GM19351 (cell line): ENCODE data around the gene CLINT1.

Experiments used
- ATAC-seq: cut with Tn5 transposase; IDR thresholded peaks from one replicate; pipeline ENCODE4 v1.9.1; 2021; ENCODE audit warnings: mild to moderate bottlenecking, moderate library complexity; ENCODE audit not compliant: unreplicated experiment

Gene CLINT1

DNA sequence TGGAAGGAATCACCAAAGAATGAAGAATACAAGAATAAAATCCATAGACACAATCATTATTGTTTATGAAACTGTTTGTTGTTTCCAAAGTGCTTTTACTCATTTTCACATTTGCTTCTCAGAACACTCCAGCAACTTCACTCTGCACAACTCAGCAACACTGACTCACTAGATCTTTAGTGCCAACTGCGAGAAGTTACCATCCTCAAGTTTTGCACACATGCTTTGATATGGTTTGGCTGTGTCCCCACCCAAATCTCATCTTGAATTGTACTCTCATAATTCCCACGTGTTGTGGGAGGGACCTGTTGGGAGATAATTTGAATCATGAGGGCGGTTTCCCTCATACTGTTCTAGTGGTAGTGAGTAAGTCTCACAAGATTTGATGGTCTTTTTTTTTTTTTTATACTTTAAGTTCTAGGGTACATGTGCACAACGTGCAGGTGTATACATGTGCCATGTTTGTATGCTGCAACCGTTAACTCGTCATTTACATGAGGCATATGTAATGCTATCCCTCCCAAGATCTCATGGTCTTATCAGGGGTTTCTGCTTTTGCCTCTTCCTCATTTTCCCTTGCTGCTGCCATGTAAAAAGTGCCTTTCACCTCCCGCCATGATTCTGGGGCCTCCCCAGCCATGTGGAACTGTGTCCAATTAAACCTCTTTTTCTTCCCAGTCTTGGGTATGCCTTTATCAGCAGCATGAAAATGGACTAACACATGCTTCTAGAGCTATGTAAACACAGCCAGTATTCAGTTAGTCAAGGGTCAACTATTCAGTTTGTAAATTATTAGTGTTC lies 36.9 kb downstream of the CLINT1 start:
- no peak for ATAC-seq

GRCh38 chr5:157821405-157821804 lies 37.5 kb downstream of the CLINT1 start:
- no peak for ATAC-seq

DNA sequence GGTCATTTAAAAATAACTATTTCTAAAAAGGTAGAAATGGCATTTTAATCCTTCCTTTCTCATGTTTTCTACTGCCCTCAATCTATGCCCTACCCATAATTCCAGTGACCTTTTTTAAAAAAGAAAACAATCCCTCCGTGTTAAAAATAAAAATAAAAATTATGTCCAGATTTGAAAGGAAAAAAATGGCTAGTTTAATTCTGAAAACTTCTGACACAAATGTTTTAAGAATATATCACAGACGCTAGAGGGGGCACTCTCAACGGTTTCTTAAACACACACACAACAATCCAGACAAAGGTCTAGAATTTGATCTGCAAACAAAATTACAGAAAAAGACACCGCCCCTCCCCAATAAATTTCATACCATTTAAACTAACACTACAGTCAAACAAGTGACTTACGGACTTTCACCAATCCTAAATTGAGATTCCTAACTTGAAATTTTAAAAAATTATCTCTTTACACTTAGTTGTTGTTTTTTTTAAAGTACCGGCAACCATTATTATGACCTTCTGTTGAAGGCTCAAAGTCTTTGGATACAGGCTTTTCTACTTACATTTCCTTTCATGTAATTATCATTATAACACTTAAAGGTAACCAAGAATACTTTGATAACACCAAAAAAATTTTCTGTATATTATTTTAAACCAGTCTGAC lies 38.2 kb downstream of the CLINT1 start:
- ATAC-seq = no peak

DNA sequence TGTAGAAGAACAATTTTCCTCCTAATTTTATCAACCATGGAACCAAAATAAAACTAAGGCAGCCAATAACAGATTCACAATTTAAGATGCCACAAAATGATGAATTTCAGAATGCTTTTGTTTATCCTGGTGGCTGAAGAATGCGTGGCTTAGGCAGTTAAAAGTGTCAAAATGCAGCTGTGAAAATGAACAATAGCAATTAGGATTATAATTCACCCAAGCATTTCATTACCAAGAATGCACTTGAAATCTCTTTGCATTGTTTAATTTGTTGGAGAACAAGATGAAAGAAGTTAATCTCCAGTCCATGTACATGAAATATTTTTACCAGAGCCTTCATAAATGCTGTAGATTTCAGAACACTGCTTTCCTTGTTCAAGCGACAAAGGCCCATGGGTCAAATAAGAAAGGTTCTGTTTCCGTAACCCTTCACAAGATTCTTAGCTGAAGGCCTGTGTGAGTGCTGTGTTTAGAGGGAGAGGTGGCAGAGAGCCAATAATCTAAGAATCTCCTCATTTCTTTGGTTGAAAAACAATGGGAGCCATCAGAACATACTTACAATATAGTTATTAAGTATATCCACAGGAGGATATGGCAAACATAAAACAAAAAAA lies 39.3 kb downstream of the CLINT1 start:
- ATAC-seq = no peak

- ATAC-seq = no peak
These were observed 40.6 kb downstream of the CLINT1 start for GRCh38 chr5:157818368-157818767.

GRCh38 chr5:157817928-157818327 lies 41.0 kb downstream of the CLINT1 start:
- no peak for ATAC-seq

- no peak for ATAC-seq
These were observed 41.6 kb downstream of the CLINT1 start for GRCh38 chr5:157817387-157817702.

DNA sequence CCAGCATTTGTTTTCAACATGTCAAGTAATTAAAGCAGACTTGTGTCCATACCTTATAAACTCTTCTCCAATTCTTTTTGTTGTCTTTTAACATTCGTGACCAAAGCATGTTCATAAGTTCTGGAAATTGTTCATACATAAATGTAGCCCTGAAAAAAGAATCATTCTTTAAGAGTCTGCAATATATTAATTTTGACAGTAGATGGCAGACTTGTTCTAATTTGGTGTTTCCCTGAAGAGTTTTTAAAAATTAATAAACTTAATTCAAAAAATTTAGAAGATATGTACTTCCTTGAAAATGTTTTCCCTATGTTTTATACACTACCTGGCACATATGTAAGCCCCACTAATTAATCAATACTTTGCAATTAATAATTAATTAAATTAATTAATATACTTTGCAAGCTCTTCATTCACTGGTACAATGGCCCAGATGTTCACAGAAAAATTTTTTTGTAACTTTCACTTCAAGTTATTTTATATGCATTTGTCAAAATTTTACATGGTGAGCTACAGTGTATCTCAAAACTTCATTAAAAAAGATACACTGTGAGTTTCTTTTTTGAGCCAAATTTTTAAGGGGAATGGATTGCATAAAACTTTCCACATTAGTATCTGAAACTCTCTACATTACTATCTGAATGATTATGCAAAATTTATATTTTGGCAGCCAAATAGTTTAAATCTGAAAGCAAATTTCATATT lies 42.1 kb downstream of the CLINT1 start:
- ATAC-seq = no peak

DNA sequence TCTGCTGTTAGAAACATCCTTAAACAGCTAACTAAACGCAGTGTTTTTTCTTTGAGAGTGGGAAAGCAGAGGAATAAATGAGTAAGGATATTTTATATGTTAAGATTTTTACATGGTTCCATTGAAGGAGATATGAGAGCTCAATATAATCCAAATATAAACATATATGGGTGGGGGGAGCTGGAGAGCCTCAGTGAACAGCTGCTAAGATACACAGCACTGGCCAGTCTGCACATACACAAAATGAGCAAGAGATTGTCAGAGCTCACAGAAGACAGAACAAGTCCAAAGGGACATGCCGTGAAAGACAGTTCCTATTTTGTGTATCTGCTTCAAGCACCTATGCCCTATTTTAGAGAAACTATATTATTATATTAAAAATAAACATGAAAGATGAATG lies 46.9 kb downstream of the CLINT1 start:
- ATAC-seq = no peak

GRCh38 chr5:157808043-157808442 lies 50.9 kb downstream of the CLINT1 start:
- no peak for ATAC-seq

DNA sequence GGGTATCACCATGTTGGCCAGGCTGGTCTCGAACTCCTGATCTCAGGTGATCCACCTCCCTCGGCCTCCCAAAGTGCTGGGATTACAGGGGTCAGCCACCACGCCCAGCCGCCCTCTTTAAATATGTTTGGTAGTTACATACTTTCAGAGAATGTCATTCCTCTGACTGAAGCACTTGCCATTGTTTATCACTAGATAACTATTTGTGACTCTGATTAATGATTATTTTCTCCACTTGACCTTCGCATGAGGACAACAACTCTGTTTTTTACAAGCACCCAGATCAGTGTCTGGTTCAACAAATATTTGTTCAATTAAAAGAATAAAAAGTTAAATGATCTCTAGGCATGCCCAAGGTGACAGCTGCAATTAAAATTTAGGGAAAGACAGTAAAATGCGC lies 56.2 kb downstream of the CLINT1 start:
- ATAC-seq = no peak

DNA sequence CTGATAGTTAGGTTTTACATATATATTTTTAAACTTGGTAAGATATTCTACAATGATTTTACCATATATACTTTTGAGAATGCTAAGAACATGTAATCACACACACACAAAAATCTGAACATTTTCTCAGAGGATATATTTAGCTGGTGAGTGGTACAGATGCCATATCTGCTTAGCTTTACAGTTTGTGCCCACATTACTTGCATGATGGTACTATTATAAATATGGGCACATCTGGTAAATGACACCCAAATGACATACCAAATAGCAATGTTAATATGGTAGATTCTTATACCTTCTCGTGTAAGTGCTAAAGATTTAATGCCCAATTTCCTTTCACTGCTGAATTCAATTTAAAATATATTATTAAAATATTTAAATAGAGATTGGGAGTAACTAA lies 58.8 kb downstream of the CLINT1 start:
- no peak for ATAC-seq

GRCh38 chr5:157799578-157799977 lies 59.4 kb downstream of the CLINT1 start:
- ATAC-seq = no peak

GRCh38 chr5:157793301-157793700 lies 65.6 kb downstream of the CLINT1 start:
- no peak for ATAC-seq

DNA sequence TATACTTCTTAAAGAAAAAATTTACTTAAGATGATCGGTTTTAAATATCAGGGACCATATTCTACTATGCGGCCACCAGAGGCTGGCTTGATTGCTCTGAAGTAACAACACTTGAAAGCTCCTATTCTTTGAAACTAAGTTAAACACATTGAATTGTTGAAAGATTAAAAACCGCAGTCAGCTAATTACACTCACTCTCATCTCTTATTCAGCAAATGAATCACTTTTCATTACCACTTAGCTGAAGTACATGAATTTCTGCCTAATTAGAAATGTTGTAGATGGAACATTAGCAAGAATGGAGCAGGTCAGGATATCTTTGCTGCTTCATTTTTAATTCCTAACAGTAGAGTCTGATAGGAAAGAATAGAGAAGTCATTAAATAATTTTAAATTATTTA lies 73.1 kb downstream of the CLINT1 start:
- ATAC-seq = no peak

DNA sequence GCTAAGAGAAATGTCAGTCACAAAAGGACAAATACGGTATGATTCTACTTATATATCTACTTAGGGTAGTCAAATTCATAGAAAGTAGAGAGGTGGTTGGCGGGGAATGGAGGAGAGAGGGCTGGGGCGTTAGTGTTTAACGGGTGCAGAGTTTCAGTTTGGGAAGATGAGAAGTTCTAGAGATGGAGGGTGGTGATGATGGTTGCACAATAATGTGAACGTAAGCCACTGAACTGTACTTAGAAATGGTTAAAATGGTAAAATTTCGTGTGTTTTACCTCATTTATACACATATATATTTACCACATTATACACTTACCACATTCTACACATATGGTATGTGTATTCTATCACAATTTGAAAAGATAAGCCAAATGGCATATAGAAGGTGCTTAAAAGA lies 79.7 kb downstream of the CLINT1 start:
- ATAC-seq = no peak

- no peak for ATAC-seq
These were observed 80.7 kb downstream of the CLINT1 start for GRCh38 chr5:157778121-157778805.

DNA sequence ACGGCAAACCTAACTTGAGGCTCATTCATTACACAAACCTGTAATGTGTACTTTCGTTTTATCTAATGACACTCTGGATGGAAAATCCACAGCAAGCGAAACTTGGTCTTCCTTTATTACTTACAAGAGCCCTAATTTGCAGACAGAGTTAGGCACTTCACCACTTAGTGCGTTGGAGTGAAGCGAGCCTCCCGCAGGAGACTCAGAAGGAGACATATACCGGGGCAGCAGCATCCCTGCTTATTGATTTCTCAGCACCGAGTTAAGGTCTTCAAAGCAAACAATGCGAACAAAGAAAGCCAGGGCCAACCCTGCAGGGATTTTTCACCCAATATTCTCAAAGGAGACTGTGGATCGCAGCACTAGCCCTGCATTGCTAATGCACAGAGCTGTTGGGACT lies 86.8 kb downstream of the CLINT1 start:
- no peak for ATAC-seq

DNA sequence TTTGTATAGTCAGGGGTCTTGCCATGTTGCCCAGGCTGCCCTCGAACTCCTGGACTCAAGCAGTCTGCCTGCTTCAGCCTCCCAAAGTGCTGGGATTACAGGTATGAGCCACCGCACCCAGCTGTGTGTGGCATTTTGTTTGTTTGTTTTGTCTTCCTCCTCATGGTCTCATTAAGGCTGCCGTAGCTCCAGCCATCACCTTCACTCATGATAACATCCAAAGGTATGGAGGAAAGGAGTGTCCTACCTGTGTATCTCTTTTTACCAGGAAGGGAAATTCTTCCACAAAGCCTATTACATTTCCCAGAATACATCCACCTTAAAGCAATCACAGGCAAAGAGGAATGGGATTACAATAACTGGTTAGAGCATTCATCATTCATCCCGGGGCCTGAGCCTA lies 88.3 kb downstream of the CLINT1 start:
- ATAC-seq = no peak

GRCh38 chr5:157767689-157768088 lies 91.3 kb downstream of the CLINT1 start:
- no peak for ATAC-seq

DNA sequence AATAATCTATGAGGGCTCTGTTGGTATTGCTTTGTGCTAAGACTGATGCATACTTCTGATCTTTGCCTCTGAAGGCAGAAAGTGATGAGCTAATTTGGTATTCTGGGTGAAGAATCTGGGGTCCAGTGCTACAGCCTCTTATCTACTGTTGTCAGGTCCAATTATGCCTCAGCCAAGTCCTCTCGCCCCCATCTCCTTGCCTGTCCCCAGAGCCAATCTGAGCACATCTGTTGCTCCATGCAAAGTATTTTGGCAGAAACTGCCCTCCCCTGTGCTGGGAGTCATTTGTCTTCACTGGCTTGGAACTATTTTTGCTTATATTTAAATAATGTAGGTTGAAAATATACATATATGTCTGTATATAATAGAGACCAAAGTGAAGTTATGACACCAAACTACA lies 92.0 kb downstream of the CLINT1 start:
- no peak for ATAC-seq
